ENCODE results near the gene GAST. TPM values are rescaled to one million over a fixed set of nuclear protein-coding genes. Genes with fewer than 3 reads are reported as not detected.
A peak's percentile ranks its signal among the peaks of the same experiment; 100 is the strongest.

GAST gene
- total and polyA plus RNA-seq, 2 donors from 2014 or later = not detected

GRCh38 chr17:41737680-41738023 lies 25.5 kb downstream of the GAST start:
- no peaks in the 10 kb centered on the region for H3K36me3 ChIP-seq (ENCODE audit: control insufficient read depth in 2 of 3, insufficient read depth in 3 of 3, low read length in 3 of 3)
- FAIRE-seq = no peak
- H3K27me3 ChIP-seq (ENCODE audit: control insufficient read depth, insufficient read depth, low read length) = peaks cover 5% of the 10 kb centered on the region
- H3K27ac ChIP-seq (ENCODE audit: low read depth in 2 of 2, low read length in 2 of 2) = no peak overlapping the region
- H3K4me1 ChIP-seq (ENCODE audit: control insufficient read depth in 2 of 3, insufficient read depth in 2 of 3, low read depth in 1 of 3, low read length in 3 of 3) = peaks cover 0 to 8% (median 0%) of the 10 kb centered on the region in 3 donors
- intact Hi-C loops (cut with DNase I) = loop anchor here (5.0 kb wide), 1 partner anchor 65 kb away; no protein-coding TSS in a partner anchor
- no peak overlapping the region for H3K9ac ChIP-seq (ENCODE audit: low read length in 3 of 3)
- H3K4me3 ChIP-seq (ENCODE audit: low read length in 3 of 3) = no peak overlapping the region
- TF ChIP-seq CTCF (IDR thresholded peaks at IDR 0.05; ENCODE audit: borderline replicate concordance, extremely low read depth, insufficient read depth) = no peak
- H3K9me3 ChIP-seq (ENCODE audit: control insufficient read depth in 2 of 3, insufficient read depth in 1 of 3, low read length in 3 of 3) = no peaks in the 10 kb centered on the region
- no peak for DNase-seq

DNA sequence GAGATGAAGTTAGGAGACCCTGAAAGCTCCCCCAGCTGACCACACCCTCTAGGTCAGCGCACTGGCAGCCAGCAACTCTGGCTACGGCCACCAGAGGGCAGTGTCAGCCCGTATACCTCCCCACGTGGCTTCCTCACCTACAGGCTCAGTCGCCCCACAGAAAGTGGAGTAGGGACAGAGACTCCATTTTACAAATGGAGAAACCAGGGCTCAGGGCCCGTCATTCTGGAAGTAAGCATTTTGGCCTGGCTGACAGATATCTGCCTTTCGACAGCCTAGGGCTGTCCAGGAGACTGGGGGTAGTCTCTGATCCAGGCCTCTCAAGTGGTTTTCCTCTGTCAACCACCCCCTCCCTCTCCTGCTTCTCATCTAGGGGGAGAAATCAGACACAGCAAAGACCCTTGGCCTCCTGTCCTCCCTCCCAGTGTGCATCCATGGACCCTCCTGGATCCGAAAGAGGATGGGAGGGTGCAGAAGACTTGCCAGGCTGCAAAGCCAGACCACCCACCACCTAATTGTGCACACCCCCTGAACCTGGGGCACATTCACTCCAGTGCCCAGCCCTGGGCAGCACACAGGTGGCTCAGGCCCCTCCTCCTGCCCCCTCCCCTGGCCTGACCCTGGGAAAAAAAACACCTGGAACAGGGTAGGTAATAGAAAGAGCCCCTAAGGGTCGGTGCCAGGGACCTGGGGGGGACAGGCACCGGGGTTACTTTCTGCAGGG lies 26.1 kb downstream of the GAST start:
- FAIRE-seq (no peak), DNase-seq (peak; percentile 91 to 94 (median 91))
- H3K4me1 ChIP-seq (ENCODE audit: control insufficient read depth in 2 of 3, insufficient read depth in 2 of 3, low read depth in 1 of 3, low read length in 3 of 3) = peaks cover 0 to 8% (median 0%) of the 10 kb centered on the region in 3 donors
- H3K27me3 ChIP-seq (ENCODE audit: control insufficient read depth, insufficient read depth, low read length) = peaks cover 5% of the 10 kb centered on the region
- intact Hi-C loops (cut with DNase I) = loop anchor here (5.0 kb wide), 1 partner anchor 64 kb away; no protein-coding TSS in a partner anchor
- no peak overlapping the region for H3K27ac ChIP-seq (ENCODE audit: low read depth in 2 of 2, low read length in 2 of 2)
- peak; percentile 98 for TF ChIP-seq CTCF (IDR thresholded peaks at IDR 0.05; ENCODE audit: borderline replicate concordance, extremely low read depth, insufficient read depth)
- H3K4me3 ChIP-seq (ENCODE audit: low read length in 3 of 3) = no peak overlapping the region
- peak overlapping the region in 1 of 3 donors; percentile 1 for H3K9ac ChIP-seq (ENCODE audit: low read length in 3 of 3)
- no peaks in the 10 kb centered on the region for H3K9me3 ChIP-seq (ENCODE audit: control insufficient read depth in 2 of 3, insufficient read depth in 1 of 3, low read length in 3 of 3)
- H3K36me3 ChIP-seq (ENCODE audit: control insufficient read depth in 2 of 3, insufficient read depth in 3 of 3, low read length in 3 of 3) = no peaks in the 10 kb centered on the region

DNA sequence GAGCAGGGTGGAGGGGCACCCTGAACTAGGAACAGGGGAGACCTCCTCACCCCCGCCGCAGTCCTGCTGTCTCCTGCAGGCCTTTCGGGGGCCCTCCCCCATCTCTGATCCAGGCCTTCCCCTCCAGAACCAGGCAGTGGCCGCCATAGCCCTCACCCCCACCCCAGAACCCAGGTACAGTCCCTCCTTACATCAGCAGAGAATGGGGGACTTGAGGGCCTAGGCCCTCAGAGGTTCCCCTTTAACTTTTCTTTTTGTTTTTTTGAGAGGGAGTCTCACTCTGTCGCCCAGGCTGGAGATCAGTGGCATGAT lies 26.6 kb downstream of the GAST start:
- no peak overlapping the region for H3K4me3 ChIP-seq (ENCODE audit: low read length in 3 of 3)
- no peak overlapping the region for H3K9ac ChIP-seq (ENCODE audit: low read length in 3 of 3)
- FAIRE-seq (no peak), DNase-seq (no peak)
- intact Hi-C loops (cut with DNase I) = loop anchor here (5.0 kb wide), 1 partner anchor 64 kb away; no protein-coding TSS in a partner anchor
- peaks cover 3% of the 10 kb centered on the region for H3K27me3 ChIP-seq (ENCODE audit: control insufficient read depth, insufficient read depth, low read length)
- TF ChIP-seq CTCF (IDR thresholded peaks at IDR 0.05; ENCODE audit: borderline replicate concordance, extremely low read depth, insufficient read depth) = no peak
- no peak overlapping the region for H3K27ac ChIP-seq (ENCODE audit: low read depth in 2 of 2, low read length in 2 of 2)
- no peaks in the 10 kb centered on the region for H3K9me3 ChIP-seq (ENCODE audit: control insufficient read depth in 2 of 3, insufficient read depth in 1 of 3, low read length in 3 of 3)
- peaks cover 0 to 8% (median 0%) of the 10 kb centered on the region in 3 donors for H3K4me1 ChIP-seq (ENCODE audit: control insufficient read depth in 2 of 3, insufficient read depth in 2 of 3, low read depth in 1 of 3, low read length in 3 of 3)
- no peaks in the 10 kb centered on the region for H3K36me3 ChIP-seq (ENCODE audit: control insufficient read depth in 2 of 3, insufficient read depth in 3 of 3, low read length in 3 of 3)
